Endometrium (tissue), 2 donors: ENCODE results near the gene AGFG1.
"Not testable (repeated sequence)": the region's sequence is repeated elsewhere in the genome, so short reads cannot be mapped to it uniquely, and the experiment has no call there.

ENCODE experiments used
- FAIRE-seq: peaks from 2 replicates; lab custom pipeline; 2012; peaks lifted over from hg19 to GRCh38; lab: Jason Lieb, UNC
- donor health status: control.
- donor health status: control.

Gene AGFG1

GRCh38 chr2:227545990-227546389 is 74.0 kb downstream of the AGFG1 start:
- no peak for FAIRE-seq

GRCh38 chr2:227551836-227552235 is 79.9 kb downstream of the AGFG1 start:
- FAIRE-seq, result no peak

- no peak for FAIRE-seq
Observed at GRCh38 chr2:227562581-227562980, 90.6 kb downstream of the AGFG1 start.

- FAIRE-seq, result no peak
Observed at GRCh38 chr2:227565080-227565479, 93.1 kb downstream of the AGFG1 start.

- FAIRE-seq, result no peak
Observed at GRCh38 chr2:227566012-227566411, 94.1 kb downstream of the AGFG1 start.

GRCh38 chr2:227568852-227569169 is 96.9 kb downstream of the AGFG1 start:
- FAIRE-seq, result no peak

- FAIRE-seq, result no peak
Observed at GRCh38 chr2:227570615-227571014, 98.7 kb downstream of the AGFG1 start.

- no peak for FAIRE-seq
Observed at GRCh38 chr2:227576110-227576509, 104.2 kb downstream of the AGFG1 start.

GRCh38 chr2:227576812-227577211 is 104.9 kb downstream of the AGFG1 start:
- no peak for FAIRE-seq

GRCh38 chr2:227577555-227577954 is 105.6 kb downstream of the AGFG1 start:
- FAIRE-seq, result no peak

GRCh38 chr2:227578642-227579041 is 106.7 kb downstream of the AGFG1 start:
- FAIRE-seq, result no peak

- FAIRE-seq, result no peak
Observed at GRCh38 chr2:227579791-227580190, 107.8 kb downstream of the AGFG1 start.

- FAIRE-seq, result no peak
Observed at GRCh38 chr2:227582369-227582768, 110.4 kb downstream of the AGFG1 start.

- FAIRE-seq, result no peak
Observed at GRCh38 chr2:227592694-227593387, 120.9 kb downstream of the AGFG1 start.

- no peak for FAIRE-seq
Observed at GRCh38 chr2:227595797-227596196, 123.8 kb downstream of the AGFG1 start.

- FAIRE-seq, result no peak
Observed at GRCh38 chr2:227597036-227597435, 125.1 kb downstream of the AGFG1 start.

GRCh38 chr2:227597998-227598397 is 126.0 kb downstream of the AGFG1 start:
- FAIRE-seq, result no peak

GRCh38 chr2:227598835-227599503 is 127.0 kb downstream of the AGFG1 start, which contains the start of gene SCYGR2:
Gene SCYGR2, plus strand, starts transcription at chr2:227598893. Its CDS starts 0 bp downstream, at chr2:227598893.
- not testable (repeated sequence) for FAIRE-seq

- no peak for FAIRE-seq
Observed at GRCh38 chr2:227602358-227602757, 130.4 kb downstream of the AGFG1 start.

- FAIRE-seq, result no peak
Observed at GRCh38 chr2:227606476-227606875, 134.5 kb downstream of the AGFG1 start.

GRCh38 chr2:227607941-227608340 is 136.0 kb downstream of the AGFG1 start:
- no peak for FAIRE-seq

- no peak for FAIRE-seq
Observed at GRCh38 chr2:227608561-227609338, 136.8 kb downstream of the AGFG1 start.

- no peak for FAIRE-seq
Observed at GRCh38 chr2:227610123-227610522, 138.2 kb downstream of the AGFG1 start.
